ENCODE results near the gene PZP.

Gene PZP

DNA sequence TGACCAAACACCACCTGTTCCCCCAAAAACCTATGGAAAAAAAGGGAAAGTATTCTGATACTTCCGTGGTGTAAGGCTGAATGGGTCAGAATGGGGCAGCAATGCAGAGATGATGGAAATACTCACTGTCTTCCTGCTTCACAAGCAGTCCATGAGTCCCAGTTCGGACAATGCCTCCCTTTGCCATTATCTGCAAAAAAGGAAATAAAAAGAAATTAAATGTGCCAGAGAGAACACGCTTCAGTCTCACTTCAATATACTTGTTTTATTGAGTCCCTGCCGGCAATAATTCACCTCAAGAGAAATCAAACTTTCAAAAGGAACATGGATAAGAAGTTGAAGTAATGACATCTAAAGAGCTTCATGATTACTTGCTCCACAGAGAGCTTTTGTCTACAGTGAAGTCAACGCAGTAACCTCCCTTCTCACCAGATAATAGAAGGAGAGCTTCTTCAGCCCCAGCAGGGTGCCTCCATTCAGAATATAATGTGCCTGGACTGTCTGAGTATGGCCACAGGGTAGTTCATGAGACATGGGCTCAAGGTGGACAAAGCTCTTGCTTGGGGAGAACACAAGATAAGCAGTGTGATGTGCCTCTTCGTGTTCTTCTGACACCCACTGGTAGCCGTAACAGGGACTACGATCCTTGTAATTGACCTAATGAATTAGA is 107.0 kb downstream of the PZP start:
- DNase-seq, result no peak

DNA sequence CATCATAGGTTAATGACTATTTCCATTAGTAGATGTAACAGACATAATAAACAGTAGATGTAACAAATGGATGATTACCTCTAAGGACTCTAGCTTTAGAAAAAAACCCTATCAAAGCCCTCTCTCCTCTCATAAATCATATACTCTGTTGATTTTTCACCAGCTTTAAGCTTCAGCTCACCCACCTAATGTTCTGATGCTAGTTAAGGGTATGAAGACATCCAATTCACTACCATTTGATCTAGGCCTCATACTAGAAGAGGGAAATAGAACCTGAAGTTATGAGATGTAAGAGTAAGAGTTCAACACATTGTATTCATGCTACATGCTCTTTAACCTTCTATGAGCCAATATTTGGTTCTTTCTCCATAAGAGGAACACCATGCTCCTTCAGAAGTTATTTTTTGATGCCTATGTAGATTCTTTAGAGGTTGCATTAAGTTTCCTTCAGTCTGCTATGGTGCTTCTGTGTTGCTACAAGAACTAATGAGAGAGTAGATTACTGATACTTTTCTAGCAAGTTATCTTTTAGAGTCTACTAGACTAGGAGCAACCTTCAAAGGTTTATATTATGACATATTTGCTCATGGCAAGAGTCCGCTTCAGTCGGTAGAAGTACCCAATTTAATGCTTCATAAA is 108.5 kb downstream of the PZP start:
- no peak for DNase-seq
